Renal cortical epithelial cell (primary cell): ENCODE results near the gene CACYBP. TPM values are rescaled to one million over a fixed set of nuclear protein-coding genes. Genes with fewer than 3 reads are reported as not detected.

Experiments used
- total RNA-seq: library from RNA; depleted of rRNA; stranded (reverse); fragments of >200 nt; gene quantifications from 2 replicates; pipeline ENCODE4 v1.2.3, GENCODE V29; 2014

The CACYBP gene
- total RNA-seq, 1 donor from 2014 or later: 251 TPM

Other genes starting within 250 kb of the CACYBP start
- 14.2 and 21.0 TPM in 2 replicates for gene MRPS14, start 23.5 kb downstream of the CACYBP start, total RNA-seq
- gene TNN, start 67.9 kb downstream of the CACYBP start, total RNA-seq: not detected in 2 replicates
- gene KIAA0040, start 192.8 kb downstream of the CACYBP start, total RNA-seq: 6.1 and 8.7 TPM in 2 replicates